Germinal center (tissue), 1 donor: ENCODE measurements around the gene SCN3A.

Source experiments
- DNase-seq: peaks from one replicate; pipeline ENCODE4 v3.0.0; 2012; ENCODE audit warnings: mixed read lengths, low spot score

The SCN3A gene

GRCh38 chr2:165191096-165191728 is 12.6 kb downstream of the SCN3A start:
- no peak for DNase-seq

- no peak for DNase-seq
Measured at GRCh38 chr2:165185633-165186032, 18.2 kb downstream of the SCN3A start.

GRCh38 chr2:165182029-165182428 is 21.8 kb downstream of the SCN3A start:
- no peak for DNase-seq

- DNase-seq: no peak
Measured at GRCh38 chr2:165176780-165177179, 27.1 kb downstream of the SCN3A start.

GRCh38 chr2:165173215-165173614 is 30.6 kb downstream of the SCN3A start:
- no peak for DNase-seq

GRCh38 chr2:165164201-165164600 is 39.6 kb downstream of the SCN3A start:
- no peak for DNase-seq

GRCh38 chr2:165163761-165164160 is 40.1 kb downstream of the SCN3A start:
- no peak for DNase-seq

- DNase-seq: no peak
Measured at GRCh38 chr2:165162466-165162865, 41.4 kb downstream of the SCN3A start.

GRCh38 chr2:165161510-165161909 is 42.3 kb downstream of the SCN3A start:
- DNase-seq: no peak

- DNase-seq: no peak
Measured at GRCh38 chr2:165157160-165157559, 46.7 kb downstream of the SCN3A start.

GRCh38 chr2:165155152-165155551 is 48.7 kb downstream of the SCN3A start:
- no peak for DNase-seq

- DNase-seq: no peak
Measured at GRCh38 chr2:165149439-165149838, 54.4 kb downstream of the SCN3A start.

GRCh38 chr2:165147186-165148045 is 56.4 kb downstream of the SCN3A start:
- DNase-seq: no peak

GRCh38 chr2:165144315-165144714 is 59.5 kb downstream of the SCN3A start:
- DNase-seq: no peak

GRCh38 chr2:165141601-165142354 is 62.1 kb downstream of the SCN3A start:
- no peak for DNase-seq

- DNase-seq: no peak
Measured at GRCh38 chr2:165126244-165126643, 77.6 kb downstream of the SCN3A start.

GRCh38 chr2:165122521-165122920 is 81.3 kb downstream of the SCN3A start:
- DNase-seq: no peak

- no peak for DNase-seq
Measured at GRCh38 chr2:165120740-165121467, 82.9 kb downstream of the SCN3A start.

GRCh38 chr2:165115258-165115657 is 88.6 kb downstream of the SCN3A start:
- DNase-seq: no peak

GRCh38 chr2:165114346-165114939 is 89.4 kb downstream of the SCN3A start:
- no peak for DNase-seq

GRCh38 chr2:165113414-165113813 is 90.4 kb downstream of the SCN3A start:
- DNase-seq: no peak

- DNase-seq: no peak
Measured at GRCh38 chr2:165112789-165113188, 91.1 kb downstream of the SCN3A start.
